GM21825 (cell line): ENCODE results near the gene CXCL16.
"Not testable (repeated sequence)": the region's sequence is repeated elsewhere in the genome, so short reads cannot be mapped to it uniquely, and the experiment has no call there.

Experiments used
- ATAC-seq: cut with Tn5 transposase; IDR thresholded peaks from one replicate; pipeline ENCODE4 v1.9.1; 2021; ENCODE audit warnings: mild to moderate bottlenecking, moderate library complexity; ENCODE audit not compliant: unreplicated experiment

CXCL16 gene

GRCh38 chr17:4701116-4701515, 38.6 kb downstream of the CXCL16 start:
- ATAC-seq = no peak

DNA sequence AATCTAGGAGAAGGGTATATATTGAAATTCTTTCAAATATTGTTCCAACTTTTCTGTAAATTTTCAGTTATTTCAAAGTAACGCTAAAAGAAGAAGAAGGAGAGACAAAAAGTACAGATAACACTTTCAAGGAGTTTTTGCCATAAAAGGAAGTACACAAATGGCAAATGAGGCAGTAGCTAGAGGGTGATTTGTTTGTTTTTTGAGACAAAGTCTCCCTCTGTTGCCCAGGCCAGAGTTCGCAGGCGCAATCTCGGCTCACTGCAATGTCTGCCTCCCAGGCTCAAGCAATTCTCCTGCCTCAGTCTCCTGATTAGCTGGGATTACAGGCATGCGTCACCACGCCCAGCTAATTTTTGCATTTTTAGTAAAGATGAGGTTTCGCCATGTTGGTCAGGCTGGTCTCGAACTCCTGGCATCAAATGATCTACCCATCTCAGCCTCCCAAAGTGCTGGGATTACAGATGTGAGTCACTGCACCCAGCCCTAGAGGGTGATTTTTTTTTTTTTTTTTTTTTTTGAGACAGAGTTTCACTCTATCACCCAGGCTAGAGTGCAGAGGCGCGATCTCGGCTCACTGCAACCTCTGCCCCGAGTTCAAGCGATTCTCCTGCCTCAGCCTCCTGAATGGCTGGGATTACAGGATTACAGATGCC, 40.2 kb downstream of the CXCL16 start:
- not testable (repeated sequence) for ATAC-seq

DNA sequence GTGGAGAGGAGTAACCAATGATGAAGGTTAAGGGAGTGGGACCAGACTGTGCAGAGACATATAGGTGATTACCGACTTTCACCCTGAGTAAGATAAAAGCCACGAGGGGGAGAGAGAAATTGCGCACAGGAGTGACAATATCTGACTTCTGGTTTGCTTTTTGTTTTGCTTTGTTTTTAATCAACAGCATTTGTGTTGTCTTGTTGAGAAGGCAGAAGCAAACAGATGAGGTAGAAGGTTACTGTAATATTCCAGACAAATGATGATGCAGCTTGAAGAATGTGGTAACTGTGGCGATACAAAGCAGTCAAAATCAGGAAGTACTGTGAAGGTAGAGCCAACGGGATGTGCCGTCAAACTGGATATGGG, 43.3 kb downstream of the CXCL16 start:
- no peak for ATAC-seq

- ATAC-seq = no peak
Observed at GRCh38 chr17:4693416-4693815, 46.3 kb downstream of the CXCL16 start.

DNA sequence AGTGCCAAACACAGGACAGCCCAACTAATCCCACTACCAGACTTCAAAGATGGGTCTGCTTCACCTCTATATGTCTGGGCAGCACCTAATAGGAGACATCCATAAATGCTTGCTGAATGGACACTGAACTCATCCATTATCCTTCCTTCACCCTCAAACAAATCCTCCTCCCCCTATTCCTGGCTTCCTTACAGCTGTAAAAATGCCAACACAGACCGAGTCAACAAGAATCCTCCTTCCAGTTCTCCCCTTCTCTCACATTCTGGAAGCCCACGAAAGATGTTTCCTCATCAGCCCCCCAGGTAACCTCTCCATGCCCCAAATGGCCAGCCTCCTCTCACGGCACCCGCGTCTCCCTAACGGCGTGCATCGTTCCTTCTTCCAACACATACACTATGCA, 48.0 kb downstream of the CXCL16 start:
- no peak for ATAC-seq

DNA sequence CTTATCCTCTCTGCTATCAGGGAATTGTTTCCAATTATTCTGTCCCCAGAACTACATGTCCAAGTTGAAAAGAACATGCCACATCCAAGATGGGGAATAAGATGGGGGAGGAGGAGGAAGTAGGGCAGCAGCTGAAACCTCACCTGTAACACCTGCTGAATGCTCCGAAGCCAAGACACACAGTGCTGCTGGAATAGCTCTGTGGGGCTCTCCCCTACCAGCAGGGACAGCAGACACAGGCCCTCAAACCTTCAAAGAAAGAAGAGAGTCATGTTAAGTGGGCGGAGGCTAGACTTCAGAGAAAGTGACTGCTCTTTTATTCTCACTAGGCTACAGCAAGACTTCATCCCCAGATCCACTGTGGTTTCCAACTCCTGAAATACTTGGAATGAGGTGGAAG, 49.0 kb downstream of the CXCL16 start:
- ATAC-seq = no peak

- ATAC-seq = not testable (repeated sequence)
Observed at GRCh38 chr17:4689872-4690271, 49.9 kb downstream of the CXCL16 start.

GRCh38 chr17:4683739-4684138, 56.0 kb downstream of the CXCL16 start:
- not testable (repeated sequence) for ATAC-seq
